NCI-H446 (cell line): ENCODE data around the gene TMA7B.
A peak's percentile ranks its signal among the peaks of the same experiment; 100 is the strongest.
"Not testable (repeated sequence)": the region's sequence is repeated elsewhere in the genome, so short reads cannot be mapped to it uniquely, and the experiment has no call there.

ENCODE experiments used
- DNase-seq, 2 experiments: peaks; one replicate each; lab custom pipeline; 2025; lab: John Stamatoyannopoulos, UW

TMA7B gene

DNA sequence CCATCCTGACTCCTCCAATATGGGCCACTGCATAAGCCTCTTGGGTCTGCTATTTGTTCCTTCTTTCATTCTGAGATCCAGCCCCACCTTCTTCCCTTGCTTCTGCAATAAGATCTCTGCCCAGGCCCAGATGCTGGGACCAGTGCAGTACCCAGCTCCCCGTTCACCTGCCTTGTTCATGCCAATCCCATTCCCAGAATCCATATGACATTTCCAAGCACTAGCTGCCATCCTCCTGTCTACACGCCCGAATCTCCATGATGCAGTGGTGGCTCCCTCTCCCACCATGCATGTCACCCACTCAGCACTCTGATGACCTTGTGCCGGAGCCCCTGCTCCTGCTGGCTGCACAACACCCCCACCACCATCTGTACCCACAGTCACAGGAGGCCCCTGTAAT lies 23.1 kb downstream of the TMA7B start:
- no peak for DNase-seq

DNA sequence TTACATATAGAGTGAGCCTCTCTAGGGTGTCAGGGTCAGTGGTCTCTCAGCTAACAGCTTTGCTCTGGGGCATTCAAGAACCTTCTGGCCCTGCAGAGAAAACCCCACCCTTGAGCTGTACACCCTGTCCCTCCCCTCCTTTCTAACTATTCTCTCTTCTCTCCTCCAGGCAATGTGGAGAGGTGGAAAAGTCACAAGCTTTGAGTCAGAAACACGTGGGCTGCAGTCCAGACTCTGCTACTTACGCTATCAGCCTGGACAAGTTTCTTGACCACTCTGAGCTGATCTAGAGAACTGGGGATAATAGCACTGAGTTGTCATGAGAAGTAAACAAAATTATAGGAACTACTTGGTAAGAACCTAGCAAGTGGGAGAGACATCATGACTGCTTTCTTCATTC lies 23.8 kb downstream of the TMA7B start:
- no peak for DNase-seq

DNA sequence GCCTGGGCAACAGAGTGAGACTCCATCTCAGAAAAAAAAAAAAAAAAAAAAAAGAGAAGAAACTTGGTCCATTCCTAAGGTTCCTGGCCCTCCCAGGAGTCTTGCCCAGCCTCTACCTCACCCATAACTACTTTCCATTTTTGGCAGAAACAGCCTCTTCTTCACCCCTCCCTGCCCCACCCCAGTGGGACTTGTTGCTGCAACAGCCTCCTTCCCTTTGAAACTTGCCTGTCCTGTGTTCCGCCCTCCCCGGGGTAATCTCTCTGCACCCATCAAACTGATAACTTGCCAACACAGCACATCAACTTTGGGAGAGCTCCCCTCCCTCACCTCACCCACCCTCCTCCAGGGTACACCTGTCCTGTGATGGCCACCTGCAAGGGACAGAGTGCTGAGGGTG lies 24.5 kb downstream of the TMA7B start:
- no peak for DNase-seq

DNA sequence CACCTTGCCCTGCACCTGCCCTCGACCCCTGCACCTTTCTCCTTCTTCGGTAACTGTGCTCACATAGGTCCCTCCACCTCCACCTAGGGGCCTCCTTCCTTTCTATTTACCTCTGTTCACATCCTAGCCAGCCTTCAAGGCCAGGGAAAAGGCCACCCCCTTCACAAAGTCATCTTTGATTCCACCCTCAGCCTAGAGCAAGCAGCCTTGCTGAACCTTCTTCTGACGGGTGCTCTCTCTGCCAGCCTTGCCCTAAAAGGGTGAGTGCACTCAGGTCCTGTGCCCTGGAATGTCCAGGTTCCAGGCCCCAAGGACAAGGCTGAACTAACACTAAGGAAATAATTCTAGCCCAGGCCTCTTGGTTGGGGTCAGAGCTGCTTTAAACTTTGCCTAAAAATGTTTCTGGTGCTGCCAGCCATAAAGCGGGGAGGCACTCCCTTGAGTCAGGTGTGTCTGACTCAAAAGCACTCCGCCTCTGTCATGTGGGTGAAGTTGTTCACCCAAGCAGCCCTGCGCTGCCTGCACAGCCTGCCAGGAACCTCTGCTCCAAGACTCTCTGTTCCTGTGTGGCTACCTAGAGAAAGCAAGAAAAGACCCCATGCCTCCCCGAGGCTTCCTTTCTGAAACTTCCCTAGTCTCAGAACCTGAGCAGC lies 25.3 kb downstream of the TMA7B start:
- DNase-seq = no peak

DNA sequence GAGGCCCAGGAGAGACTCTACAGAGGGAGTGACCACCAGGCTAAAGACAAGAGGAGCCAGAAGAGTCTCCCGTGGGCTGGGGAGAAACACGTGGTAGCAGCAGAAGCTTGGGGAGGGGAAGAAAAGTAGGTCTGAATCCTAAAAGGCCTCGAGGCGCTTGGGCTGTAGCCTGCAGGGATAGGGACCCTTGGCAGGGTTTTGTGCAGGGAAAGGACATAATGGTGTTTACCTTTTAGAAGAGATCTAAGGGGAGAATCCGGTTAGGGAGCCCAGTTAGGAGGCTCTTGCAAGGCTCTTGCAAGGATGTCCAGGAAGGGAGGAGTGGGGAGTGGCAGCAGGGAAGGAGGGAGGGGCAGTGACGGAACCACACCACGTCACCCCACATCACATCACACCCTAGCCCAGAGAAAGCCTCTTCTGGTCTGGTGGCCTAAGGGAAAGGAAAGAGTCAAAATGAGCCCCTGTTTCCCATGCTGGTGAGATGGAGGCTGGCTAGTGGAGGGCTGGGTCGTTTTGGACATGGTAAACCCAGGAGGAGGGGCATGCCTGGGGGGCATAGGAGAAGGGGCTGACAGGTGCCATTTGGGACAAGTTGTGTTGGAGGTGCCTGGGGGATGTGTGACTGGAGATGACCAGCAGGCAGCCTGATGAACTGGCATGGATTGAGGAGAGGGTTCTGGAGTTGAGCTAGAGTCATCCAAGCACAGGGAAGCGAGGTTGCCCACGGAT lies 28.4 kb downstream of the TMA7B start:
- DNase-seq = no peak

DNA sequence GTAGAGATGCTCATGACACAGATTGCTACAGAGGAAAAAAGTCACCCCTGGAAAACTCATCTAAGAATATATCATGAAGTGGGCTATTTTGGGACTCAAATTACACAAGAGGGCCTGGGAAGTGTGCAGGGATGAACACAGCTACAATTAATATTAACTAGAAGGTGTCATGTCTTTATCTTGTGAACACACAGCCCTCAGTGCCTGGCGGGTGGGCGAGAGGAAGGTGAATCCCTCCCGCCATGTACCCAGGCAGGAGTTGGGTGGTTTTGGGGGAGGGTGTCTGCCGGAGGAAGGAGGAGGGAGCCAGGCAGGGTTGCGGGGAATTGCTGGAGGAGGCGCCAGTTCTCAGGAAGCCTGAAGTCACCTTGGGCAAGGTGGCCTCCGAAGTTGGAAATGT lies 29.4 kb downstream of the TMA7B start:
- no peak for DNase-seq

DNA sequence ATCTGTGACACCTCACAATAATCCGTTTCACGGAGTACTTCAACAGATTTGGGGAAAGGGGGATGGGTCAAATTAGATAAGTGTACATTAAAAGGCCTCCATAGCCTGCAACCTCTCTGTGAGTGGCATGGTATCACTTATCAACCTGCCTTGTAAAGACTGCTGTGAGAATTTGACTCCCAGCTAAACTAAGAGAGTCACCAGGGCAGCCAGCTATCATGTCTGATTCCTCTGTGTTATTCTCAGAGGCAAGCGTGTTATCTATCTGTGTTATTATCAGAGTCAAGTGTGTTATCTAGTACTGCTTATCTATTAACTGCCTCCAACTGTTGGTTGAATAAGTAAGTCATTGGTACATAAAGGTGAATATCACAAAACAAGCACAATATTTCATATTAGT lies 30.5 kb downstream of the TMA7B start:
- DNase-seq = no peak

DNA sequence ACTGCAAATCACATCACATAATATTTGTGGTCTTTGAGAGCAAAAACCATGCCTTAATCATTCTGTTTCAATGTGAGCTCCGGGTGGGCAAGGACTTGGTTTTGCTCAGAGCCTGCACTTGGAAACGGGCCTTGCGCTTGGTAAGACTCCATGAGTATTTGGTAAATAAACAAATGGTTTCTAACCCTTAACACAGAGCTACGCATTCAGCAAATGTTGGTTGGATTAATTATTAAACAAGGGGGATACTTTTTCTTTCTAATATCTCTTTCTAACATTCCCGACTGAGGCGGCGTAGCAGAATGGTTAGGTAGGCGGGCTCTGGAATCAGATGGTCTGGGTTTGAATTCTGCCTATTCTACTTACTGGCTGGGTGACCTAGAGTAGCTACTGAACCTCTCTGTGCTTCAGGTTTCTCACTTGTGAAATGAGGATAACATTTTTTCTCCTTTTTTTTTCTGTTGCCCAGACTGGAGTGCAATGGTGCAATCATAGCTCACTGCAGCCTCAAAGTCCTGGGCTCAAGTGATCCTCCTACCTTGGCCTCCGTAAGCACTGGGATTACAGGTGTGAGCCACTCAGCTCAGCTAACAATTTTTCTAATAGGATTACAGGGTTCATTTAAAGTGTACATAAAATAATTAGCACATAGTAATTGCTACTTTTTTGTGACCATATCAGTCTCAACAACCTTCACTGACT lies 31.1 kb downstream of the TMA7B start:
- DNase-seq = no peak

DNA sequence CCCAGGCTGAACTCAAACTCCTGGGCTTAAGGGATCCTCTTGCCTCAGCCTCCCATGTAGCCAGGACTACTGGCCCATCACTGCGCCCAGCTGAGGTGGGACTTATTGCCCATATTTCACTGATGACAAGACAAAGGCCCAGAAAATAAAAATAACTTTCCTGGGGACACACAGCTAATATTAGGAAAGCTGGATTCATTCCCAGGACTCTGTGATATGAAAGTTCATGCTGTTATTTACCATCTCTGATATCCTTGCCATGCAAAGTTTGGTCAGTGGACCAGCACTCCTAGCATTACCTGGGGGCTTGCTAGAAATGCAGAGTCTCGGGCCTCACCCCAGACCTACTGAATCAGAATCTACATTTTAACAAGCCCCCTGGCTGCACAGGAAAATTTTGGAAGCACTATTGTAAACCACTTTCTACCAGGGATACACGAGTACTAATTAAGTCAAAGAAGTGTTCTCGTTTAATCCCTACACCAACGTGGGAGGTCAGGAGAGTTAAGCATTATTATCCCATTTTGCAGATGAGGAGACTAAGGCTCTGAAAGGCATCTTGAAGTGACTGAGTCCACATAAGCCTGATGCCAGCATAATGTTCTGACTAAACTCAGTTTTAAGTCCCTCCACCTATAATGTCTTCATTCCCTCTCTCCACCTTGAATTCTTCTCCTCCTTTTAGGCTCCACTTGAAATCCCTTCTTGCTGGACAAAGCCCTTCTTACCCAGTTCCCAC lies 32.1 kb downstream of the TMA7B start:
- DNase-seq = no peak

DNA sequence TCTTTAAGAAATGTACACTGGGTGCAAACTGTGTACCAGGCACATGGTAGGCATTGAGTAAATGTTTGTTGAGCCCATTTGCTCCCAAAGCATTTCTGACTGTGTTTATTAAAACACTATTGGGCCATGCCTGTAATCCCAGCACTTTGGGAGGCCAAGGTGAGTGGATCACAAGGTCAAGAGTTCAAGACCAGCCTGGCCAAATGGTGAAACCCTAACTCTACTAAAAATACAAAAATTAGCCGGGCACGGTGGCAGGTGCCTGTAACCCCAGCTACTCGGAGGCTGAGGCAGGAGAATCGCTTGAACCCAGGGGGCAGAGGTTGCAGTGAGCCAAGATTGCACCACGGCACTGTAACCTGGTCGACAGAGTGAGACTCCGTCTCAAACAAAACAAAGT lies 32.7 kb downstream of the TMA7B start:
- DNase-seq = not testable (repeated sequence)

DNA sequence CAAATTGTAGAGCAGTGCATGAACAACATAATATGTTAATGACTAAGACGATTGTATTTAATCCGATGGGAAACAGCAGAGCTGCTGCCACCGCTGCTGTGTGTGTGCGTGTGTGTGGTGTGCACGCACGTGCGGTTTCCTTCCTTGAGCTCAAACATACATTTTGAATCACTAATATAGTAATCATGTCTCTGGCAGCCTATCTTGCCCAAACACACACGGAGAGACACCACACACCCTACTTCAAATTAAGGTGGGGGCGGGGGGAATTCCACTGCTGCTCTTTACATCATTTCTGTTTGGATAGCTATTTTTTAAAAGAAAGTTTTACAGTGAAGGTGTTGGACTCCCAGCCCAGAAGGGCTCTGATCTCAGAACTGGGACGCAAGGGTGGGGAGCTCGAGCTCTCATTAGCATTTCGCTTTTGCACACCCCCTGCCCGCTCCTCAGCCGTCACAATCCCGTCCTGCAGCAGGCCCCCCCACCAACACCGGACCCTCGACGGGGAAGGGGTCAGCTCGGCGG lies 33.9 kb downstream of the TMA7B start:
- DNase-seq = no peak

DNA sequence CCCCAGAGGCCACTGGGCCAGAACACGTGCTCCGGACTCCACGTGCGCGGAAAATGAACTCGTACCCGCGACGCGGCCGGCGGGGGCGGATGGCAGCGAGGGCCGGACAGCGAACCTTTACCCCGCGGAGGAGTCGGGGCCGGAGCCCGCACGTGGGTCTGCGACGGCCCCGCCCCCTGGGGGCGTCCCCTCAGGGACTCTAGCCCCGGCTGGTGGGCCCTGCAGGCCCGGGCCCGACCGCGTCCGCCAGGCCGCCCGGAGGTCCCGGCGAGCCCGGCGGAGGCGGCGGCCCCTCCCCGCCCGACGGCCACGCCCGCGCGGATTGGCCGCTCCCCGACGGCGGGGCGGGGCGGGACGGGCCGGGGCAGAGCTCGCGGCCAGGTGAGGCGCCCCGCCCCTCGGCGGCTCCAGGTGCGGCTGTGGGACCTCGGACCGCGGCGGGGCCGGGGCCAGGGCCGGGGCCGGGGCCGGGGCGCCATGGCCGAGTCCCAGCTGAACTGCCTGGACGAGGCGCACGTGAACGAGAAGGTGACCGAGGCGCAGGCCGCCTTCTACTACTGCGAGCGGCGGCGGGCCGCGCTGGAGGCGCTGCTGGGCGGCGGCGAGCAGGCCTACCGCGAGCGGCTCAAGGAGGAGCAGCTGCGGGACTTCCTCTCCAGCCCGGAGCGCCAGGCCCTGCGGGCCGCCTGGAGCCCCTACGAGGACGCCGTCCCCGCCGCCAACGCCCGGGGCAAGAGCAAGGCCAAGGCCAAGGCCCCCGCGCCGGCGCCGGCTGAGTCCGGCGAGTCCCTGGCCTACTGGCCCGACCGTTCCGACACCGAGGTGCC lies 34.6 kb downstream of the TMA7B start, which contains the start of gene FAM83F:
FAM83F (plus strand) TSS at position 389 of the 827 bp plus-strand sequence; CDS start at position 478, 89 bp downstream.
- no peak for DNase-seq

DNA sequence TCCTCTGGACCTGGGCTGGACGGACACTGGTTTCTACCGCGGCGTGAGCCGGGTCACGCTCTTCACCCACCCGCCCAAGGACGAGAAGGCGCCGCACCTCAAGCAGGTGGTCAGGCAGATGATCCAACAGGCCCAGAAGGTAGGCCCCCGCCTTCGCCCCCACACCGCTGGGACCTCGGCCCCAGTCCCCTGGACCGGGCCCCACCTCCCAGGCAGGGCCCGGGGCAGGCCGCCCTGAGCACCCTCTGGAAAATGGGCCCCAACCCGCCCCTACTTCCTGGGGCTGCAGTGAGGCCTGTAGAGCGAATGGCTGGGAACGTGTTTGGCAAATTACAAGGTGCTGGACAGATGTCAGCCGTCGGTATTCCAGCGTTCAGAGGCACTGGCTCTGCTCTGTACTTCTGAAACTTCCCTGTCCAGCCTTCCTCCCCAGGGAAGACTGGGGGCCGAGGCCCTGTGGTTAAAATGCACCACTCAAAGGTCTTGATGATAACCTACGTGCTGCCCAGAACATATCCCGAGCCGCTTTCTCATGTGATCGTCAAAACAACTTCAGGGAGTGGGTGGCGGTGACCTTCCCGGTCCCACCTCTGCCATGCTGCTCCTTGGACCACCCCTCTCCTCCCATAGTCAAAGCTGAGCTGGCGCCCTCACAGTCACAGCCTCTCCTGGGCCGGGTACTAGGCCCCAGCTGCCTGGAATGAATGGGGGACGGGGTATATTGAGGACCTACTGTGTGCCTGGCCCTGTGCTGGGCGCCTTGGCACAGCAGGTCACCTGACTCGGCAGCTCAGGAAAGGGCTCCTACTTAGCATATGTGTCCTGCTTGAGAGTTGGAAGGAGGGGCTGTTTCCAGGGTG lies 35.4 kb downstream of the TMA7B start:
- no peak for DNase-seq

DNA sequence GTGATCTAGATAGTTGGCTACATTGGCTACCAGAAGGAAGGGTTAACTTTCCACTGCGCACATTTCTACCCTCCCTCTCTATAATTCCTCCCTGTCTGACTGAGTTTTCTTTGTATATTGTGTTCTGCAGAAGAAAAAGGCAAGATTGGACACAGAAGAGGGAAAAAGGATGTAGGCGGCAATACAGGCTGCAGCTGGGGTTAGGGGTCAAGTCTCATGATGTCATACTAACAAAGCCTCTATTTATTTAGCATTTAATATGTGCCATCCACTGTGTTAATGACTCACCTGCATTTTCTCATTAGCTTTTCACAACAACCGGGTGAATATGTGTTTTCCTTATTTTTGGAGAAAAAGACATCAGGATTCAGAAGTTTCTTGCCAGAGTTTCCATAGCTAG lies 36.5 kb downstream of the TMA7B start:
- DNase-seq = no peak

DNA sequence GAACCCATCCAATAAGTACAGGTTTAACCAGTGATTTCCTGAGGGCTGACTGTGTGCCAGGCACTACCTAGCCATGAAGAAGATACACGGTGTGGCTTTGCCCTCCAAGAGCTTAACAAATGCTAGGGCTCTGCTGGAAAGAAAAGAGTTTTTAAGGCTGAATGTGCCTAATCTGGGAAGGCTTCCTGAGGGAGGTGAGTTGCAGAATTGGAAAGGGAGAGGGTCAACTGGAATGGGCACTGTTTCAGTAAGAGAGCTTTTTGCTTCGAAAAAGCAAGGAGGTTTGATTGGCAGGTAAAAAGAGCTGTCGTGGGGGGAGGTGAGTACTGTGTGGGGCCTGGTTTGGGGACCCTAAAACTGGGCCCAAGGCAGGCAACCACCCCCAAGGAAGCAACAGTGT lies 37.2 kb downstream of the TMA7B start:
- DNase-seq = no peak

DNA sequence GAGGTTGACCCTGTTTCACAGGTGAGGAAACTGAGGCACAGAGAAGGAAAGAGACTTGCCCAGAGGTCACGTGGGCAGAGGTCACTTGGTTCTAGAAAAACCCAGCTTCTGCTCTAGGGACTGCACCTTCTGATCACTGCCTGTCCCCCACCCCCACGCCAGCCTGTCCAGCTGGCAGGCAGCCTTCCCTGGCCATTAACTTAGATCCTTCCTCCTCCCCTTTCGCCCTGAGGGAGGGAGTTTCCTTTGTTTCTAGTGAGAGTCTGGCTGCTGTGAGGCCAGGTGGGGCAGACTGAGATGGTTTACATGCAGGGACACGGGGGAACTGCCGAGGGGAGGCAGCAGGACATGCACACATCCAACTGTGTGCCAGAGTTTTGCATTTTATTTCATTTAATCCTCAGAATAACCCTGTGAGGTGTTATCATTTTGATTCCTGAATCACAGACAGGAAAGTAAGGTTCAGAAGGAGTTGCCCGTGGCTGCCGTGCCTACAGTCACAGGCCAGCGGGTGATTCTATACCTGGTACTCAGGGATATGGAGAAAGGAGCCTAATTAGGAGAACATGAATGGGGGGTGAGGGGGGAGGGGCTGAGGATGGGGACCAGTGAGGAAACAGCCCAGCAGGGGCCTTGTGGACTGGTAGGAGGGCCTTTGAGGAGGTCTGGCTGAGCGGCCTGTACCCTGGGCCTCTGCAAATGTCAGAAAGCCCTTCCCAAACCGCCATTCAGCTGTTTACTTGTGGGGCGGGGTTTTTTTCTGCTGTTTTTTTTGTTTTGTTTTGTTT lies 37.9 kb downstream of the TMA7B start:
- DNase-seq = peak in 1 of 2 experiments; percentile 44

DNA sequence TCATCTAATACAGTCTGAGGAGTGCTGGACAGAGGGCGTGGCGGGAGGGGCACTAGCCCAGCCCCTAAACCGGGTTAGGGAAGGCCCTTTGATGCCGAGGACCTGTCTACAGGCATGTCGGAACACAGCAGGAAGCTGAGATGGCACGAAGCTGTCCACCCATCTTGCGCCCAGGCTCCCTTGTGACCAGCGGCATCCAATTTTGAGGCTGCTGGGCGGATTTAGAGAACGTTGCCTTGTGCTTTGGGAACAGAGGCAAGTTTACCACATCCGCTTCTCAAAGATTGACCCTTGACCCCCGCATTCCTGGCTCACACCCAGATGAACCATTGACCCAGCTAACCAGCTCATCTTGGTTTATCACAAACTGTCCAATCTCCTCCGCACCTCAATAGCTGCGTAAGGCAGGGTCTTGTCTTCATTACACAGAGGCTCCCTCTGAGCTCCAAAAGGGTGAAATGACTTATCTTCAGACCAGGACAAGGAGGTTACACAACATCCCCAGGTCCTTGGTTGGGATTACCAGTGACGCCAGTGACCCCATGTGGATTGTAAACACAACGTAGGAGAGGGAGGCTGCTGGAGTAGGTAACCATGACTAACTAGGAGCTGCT lies 39.1 kb downstream of the TMA7B start:
- no peak for DNase-seq

DNA sequence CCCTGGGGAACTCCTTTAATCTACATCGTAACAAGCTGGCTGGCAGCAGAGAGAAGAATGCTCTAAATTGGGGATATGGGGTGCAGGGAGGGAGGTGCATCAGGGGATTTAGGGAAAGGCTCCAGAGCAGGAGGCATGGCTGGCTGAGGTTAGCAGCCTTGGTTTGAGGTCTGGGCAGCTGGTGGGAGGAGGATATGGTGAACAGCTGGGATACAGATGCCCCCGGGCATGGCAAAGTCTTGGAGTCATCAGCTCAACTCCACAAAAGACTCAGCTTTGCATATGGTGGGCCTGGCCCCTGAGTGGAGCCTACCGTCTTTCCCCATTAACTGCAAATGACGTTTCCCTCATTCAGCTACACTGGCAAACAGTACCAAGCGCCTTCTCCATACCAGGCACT lies 40.0 kb downstream of the TMA7B start:
- no peak for DNase-seq

DNA sequence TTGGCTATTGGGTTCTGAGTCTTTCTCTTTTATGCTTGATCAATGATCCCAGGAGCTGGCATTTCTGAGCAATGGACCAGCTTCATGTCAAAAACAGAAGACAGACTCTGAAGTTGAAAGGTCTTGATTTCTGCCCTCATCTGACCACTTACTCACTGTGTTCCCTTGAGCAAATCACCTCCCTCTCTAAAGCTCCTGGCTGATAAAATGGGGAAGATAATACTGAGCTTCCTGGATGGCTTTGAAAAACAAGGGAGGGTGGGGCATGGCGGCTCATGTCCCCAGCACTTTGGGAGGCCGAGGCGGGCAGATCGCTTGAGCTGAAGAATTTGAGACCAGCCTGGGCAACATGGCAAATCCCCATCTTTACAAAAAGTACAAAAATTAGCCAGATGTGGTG lies 40.9 kb downstream of the TMA7B start:
- no peak for DNase-seq
